HepG2 (cell line): Measurements from ENCODE around the gene COA5. TPM values are rescaled to one million over a fixed set of nuclear protein-coding genes. Genes with fewer than 3 reads are reported as not detected.
A peak's percentile ranks its signal among the peaks of the same experiment; 100 is the strongest.

Experiments
- CHCHD3 ChIP-seq: sonication (generic); formaldehyde crosslinking; IDR thresholded peaks from 2 replicates; pipeline ENCODE4 v1.8.0; 2022; ENCODE audit warnings: mild to moderate bottlenecking, missing genetic modification reagents, moderate library complexity
- E2F5 ChIP-seq: sonication (generic); formaldehyde crosslinking; conservative IDR thresholded peaks from 2 replicates; pipeline ENCODE4 v1.4.0; 2020; ENCODE audit warnings: missing genetic modification reagents
- HCFC1 ChIP-seq: fragments of 150-350 bp; IDR thresholded peaks from 2 replicates; pipeline ENCODE4 v1.6.1; 2014; ENCODE audit warnings: low read depth, low read length
- IKZF4 ChIP-seq: sonication (generic); formaldehyde crosslinking; IDR thresholded peaks from 2 replicates; pipeline ENCODE4 v1.5.1; 2020; ENCODE audit warnings: borderline replicate concordance, mild to moderate bottlenecking, low read depth, missing genetic modification reagents; ENCODE audit errors: not compliant biosample characterization
- KDM5B ChIP-seq: sonication (generic); formaldehyde crosslinking; IDR thresholded peaks from 2 replicates; pipeline ENCODE4 v1.4.0; 2020; ENCODE audit warnings: missing genetic modification reagents, mild to moderate bottlenecking, borderline replicate concordance
- MTA1 ChIP-seq: sonication (generic); formaldehyde crosslinking; IDR thresholded peaks from 2 replicates; pipeline ENCODE4 v1.4.0; 2020; ENCODE audit warnings: missing genetic modification reagents, mild to moderate bottlenecking, borderline replicate concordance
- NRL ChIP-seq: sonication (generic); formaldehyde crosslinking; IDR thresholded peaks from 2 replicates; pipeline ENCODE4 v1.5.0; 2020; ENCODE audit warnings: missing genetic modification reagents, mild to moderate bottlenecking, moderate library complexity, borderline replicate concordance
- PPARG ChIP-seq: conservative IDR thresholded peaks from 2 replicates; pipeline ENCODE4 v1.6.1; 2016; ENCODE audit warnings: missing biosample characterization, missing genetic modification reagents
- PRMT3 ChIP-seq: sonication (generic); formaldehyde crosslinking; IDR thresholded peaks from 2 replicates; pipeline ENCODE4 v1.8.1; 2022; ENCODE audit warnings: low read depth, mild to moderate bottlenecking, moderate library complexity, missing genetic modification reagents, borderline replicate concordance
- RFXANK ChIP-seq: IDR thresholded peaks from 2 replicates; pipeline ENCODE4 v1.6.1; 2016
- SMC3 ChIP-seq: IDR thresholded peaks from 2 replicates; pipeline ENCODE4 v1.6.1; 2011; ENCODE audit warnings: low read length, improper control_type of control experiment
- STAG1 ChIP-seq: sonication (generic); formaldehyde crosslinking; IDR thresholded peaks from 2 replicates; pipeline ENCODE4 v1.4.0; 2020; ENCODE audit warnings: missing genetic modification reagents
- ZBTB14 ChIP-seq: sonication (generic); formaldehyde crosslinking; IDR thresholded peaks from 2 replicates; pipeline ENCODE4 v1.4.0; 2020; ENCODE audit warnings: missing genetic modification reagents
- ZBTB34 ChIP-seq: sonication (generic); formaldehyde crosslinking; IDR thresholded peaks from 2 replicates; pipeline ENCODE4 v1.8.0; 2022; ENCODE audit warnings: mild to moderate bottlenecking, missing genetic modification reagents
- ZNF207 ChIP-seq: fragments of 450-650 bp; IDR thresholded peaks from 2 replicates; pipeline ENCODE4 v1.6.1; 2016; ENCODE audit warnings: antibody characterized with exemption, borderline replicate concordance
- ZNF225 ChIP-seq: sonication (generic); formaldehyde crosslinking; IDR thresholded peaks from 2 replicates; pipeline ENCODE4 v1.4.0; 2020; ENCODE audit warnings: mild to moderate bottlenecking, missing genetic modification reagents
- ZNF253 ChIP-seq: sonication (generic); formaldehyde crosslinking; IDR thresholded peaks from 2 replicates; pipeline ENCODE4 v1.8.0; 2022; ENCODE audit warnings: mild to moderate bottlenecking, missing genetic modification reagents, borderline replicate concordance
- ZNF367 ChIP-seq: sonication (generic); formaldehyde crosslinking; IDR thresholded peaks from 2 replicates; pipeline ENCODE4 v1.4.0; 2020; ENCODE audit warnings: missing genetic modification reagents, borderline replicate concordance
- ZNF670 ChIP-seq: sonication (generic); formaldehyde crosslinking; IDR thresholded peaks from 2 replicates; pipeline ENCODE4 v1.8.0; 2022; ENCODE audit warnings: mild to moderate bottlenecking, missing genetic modification reagents, borderline replicate concordance
- ZNF75D ChIP-seq: sonication (generic); formaldehyde crosslinking; IDR thresholded peaks from 2 replicates; pipeline ENCODE4 v1.8.1; 2023; ENCODE audit warnings: missing genetic modification reagents, mild to moderate bottlenecking, borderline replicate concordance
- ZSCAN29 ChIP-seq: sonication (generic); formaldehyde crosslinking; conservative IDR thresholded peaks from 2 replicates; pipeline ENCODE4 v1.4.0; 2020; ENCODE audit warnings: mild to moderate bottlenecking, missing genetic modification reagents
- polyA plus RNA-seq, 8 experiments: library from polyadenylated mRNA; depleted of rRNA in 3 of 8; stranded (reverse) in 7 of 8; unstranded in 1 of 8; fragments of >200 nt; fragmentation: Illumina TruSeq in 4 of 8; extraction: Trizol in 4 of 8; gene quantifications; 2 replicates each; pipeline versions ENCODE4 v1.2.1 to v1.2.3, GENCODE V29; 2011 to 2016; ENCODE audit warnings: low read depth in 4 of 8, missing spikeins in 1 of 8, mixed read lengths in 1 of 8; ENCODE audit not compliant: insufficient read depth in 1 of 8
- total RNA-seq, 5 experiments: library from RNA; depleted of rRNA; stranded (reverse); fragments of >200 nt; fragmentation: Illumina TruSeq; extraction: Trizol; gene quantifications; 2 replicates each; pipeline ENCODE4 v1.2.3, GENCODE V29; 2016; ENCODE audit warnings: low read depth in 1 of 5
- TF ChIP-seq, protein P1 (sequence below): sonication (generic); formaldehyde crosslinking; IDR thresholded peaks from 2 replicates; pipeline ENCODE4 v1.4.0; 2020; ENCODE audit warnings: low read depth, mild to moderate bottlenecking, missing genetic modification reagents
- TF ChIP-seq, protein P2 (sequence below): IDR thresholded peaks from 2 replicates; pipeline ENCODE4 v1.6.1; 2018; ENCODE audit warnings: missing genetic modification reagents, mild to moderate bottlenecking, missing compliant biosample characterization

Gene COA5
- total and polyA plus RNA-seq, 2 of the 13 experiments (the other 11 are each of a cell fraction or from before 2014, with no cell fraction given), result 43.6 to 64.5 TPM

- peak; percentile 28; the same call in 1 of the 2 replicates for TF ChIP-seq STAG1 (CRISPR knock-in tag)
- peak; percentile 34 for TF ChIP-seq PRMT3
- TF ChIP-seq SMC3, result no peak
- TF ChIP-seq RFXANK (CRISPR knock-in tag), result peak; percentile 78; the same call in 1 of the 2 replicates
- peak; percentile 92 for TF ChIP-seq KDM5B (CRISPR knock-in tag)
- peak; percentile 97 for TF ChIP-seq ZNF225 (CRISPR knock-in tag)
- TF ChIP-seq IKZF4 (CRISPR knock-in tag), result peak; percentile 97
- TF ChIP-seq CHCHD3 (CRISPR knock-in tag), result 0 out of 2 replicates have a peak, but pooled peaks have one; percentile 71
- peak; percentile 90 for TF ChIP-seq ZNF670 (CRISPR knock-in tag)
- peak; percentile 99 for TF ChIP-seq NRL (CRISPR knock-in tag)
- peak; percentile 91 for TF ChIP-seq ZNF253 (CRISPR knock-in tag)
- TF ChIP-seq, protein P1, sequence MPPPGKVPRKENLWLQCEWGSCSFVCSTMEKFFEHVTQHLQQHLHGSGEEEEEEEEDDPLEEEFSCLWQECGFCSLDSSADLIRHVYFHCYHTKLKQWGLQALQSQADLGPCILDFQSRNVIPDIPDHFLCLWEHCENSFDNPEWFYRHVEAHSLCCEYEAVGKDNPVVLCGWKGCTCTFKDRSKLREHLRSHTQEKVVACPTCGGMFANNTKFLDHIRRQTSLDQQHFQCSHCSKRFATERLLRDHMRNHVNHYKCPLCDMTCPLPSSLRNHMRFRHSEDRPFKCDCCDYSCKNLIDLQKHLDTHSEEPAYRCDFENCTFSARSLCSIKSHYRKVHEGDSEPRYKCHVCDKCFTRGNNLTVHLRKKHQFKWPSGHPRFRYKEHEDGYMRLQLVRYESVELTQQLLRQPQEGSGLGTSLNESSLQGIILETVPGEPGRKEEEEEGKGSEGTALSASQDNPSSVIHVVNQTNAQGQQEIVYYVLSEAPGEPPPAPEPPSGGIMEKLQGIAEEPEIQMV (CRISPR knock-in tag), result peak; percentile 99
- peak; percentile 41 for TF ChIP-seq PPARG (CRISPR knock-in tag)
- TF ChIP-seq ZNF207, result no peak
- TF ChIP-seq MTA1 (CRISPR knock-in tag), result peak; percentile 97; the same call in 1 of the 2 replicates
- TF ChIP-seq ZBTB14 (CRISPR knock-in tag), result peak; percentile 86
- TF ChIP-seq ZNF75D, result peak; percentile 85; the same call in 1 of the 2 replicates
- TF ChIP-seq ZNF367 (CRISPR knock-in tag), result peak; percentile 69; the same call in 1 of the 2 replicates
- peak; percentile 73; the same call in 1 of the 2 replicates for TF ChIP-seq ZSCAN29
- TF ChIP-seq E2F5 (CRISPR knock-in tag), result peak; percentile 53; the same call in 1 of the 2 replicates
- TF ChIP-seq, protein P2, sequence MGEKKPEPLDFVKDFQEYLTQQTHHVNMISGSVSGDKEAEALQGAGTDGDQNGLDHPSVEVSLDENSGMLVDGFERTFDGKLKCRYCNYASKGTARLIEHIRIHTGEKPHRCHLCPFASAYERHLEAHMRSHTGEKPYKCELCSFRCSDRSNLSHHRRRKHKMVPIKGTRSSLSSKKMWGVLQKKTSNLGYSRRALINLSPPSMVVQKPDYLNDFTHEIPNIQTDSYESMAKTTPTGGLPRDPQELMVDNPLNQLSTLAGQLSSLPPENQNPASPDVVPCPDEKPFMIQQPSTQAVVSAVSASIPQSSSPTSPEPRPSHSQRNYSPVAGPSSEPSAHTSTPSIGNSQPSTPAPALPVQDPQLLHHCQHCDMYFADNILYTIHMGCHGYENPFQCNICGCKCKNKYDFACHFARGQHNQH (CRISPR knock-in tag), result peak; percentile 85
- TF ChIP-seq ZBTB34 (CRISPR knock-in tag), result peak; percentile 58; the same call in 1 of the 2 replicates
- TF ChIP-seq HCFC1, result peak; percentile 72
These were observed at the start of gene COA5, which contains the start of gene UNC50 (continued) for GRCh38 chr2:98608116-98608961.
